HepG2 (cell line): Measurements from ENCODE around the gene STXBP2. TPM values are rescaled to one million over a fixed set of nuclear protein-coding genes. Genes with fewer than 3 reads are reported as not detected.

ENCODE experiments used
- ATAC-seq: fragments of 200-7000 bp; cut with Tn5 transposase; 3 replicates; pipeline ENCODE4 v1.9.1; 2020; ENCODE audit warnings: mild to moderate bottlenecking, moderate library complexity
- BruUV-seq: library from RNA; stranded (reverse); fragments of 400-500 nt; replicated peaks from 2 replicates; lab custom pipeline; 2021; lab: Mats Ljungman, UMichigan
- CTCF ChIA-PET: fragments of 300-600 bp; formaldehyde crosslinking; extraction: SDS; loops from one replicate; lab custom pipeline; 2021; ENCODE audit warnings: low total read pairs, inconsistent platforms, low intra/inter-chr PET ratio; lab: Yijun Ruan, JAX
- POLR2A ChIA-PET: fragments of 350-600 bp; sonication (Branson Sonifier 250); formaldehyde crosslinking; loops from one replicate; lab custom pipeline; 2020; ENCODE audit warnings: antibody characterized with exemption, inconsistent platforms; lab: Yijun Ruan, JAX
- DNase-seq: peaks from one replicate; pipeline ENCODE4 v3.0.0-alpha.2; 2015; ENCODE audit warnings: low spot score
- FAIRE-seq: peaks from 3 replicates; lab custom pipeline; 2011; peaks lifted over from hg19 to GRCh38; lab: Jason Lieb, UNC
- H2AFZ ChIP-seq: one replicate; pipeline ENCODE4 v1.6.1; 2011; ENCODE audit warnings: low read length, inconsistent platforms
- H3K27ac ChIP-seq: fragments of 300-600 bp; 3 replicates; pipeline ENCODE4 v1.8.0; 2011; ENCODE audit warnings: mixed run types, mild to moderate bottlenecking, mixed read lengths, low read length, inconsistent platforms; ENCODE audit not compliant: insufficient read depth; ENCODE audit errors: extremely low read length
- H3K27me3 ChIP-seq, 2 experiments: fragments of 200-600 bp in 1 of 2; 2 replicates in 1 of 2; 3 replicates in 1 of 2; pipeline versions ENCODE4 v1.6.0 to v1.8.0; 2011; ENCODE audit warnings: low read length in 2 of 2, mild to moderate bottlenecking in 2 of 2, moderate library complexity in 2 of 2, inconsistent platforms in 1 of 2; ENCODE audit not compliant: insufficient read depth in 2 of 2, control insufficient read depth in 1 of 2
- H3K36me3 ChIP-seq, 2 experiments: fragments of 200-600 bp in 1 of 2; replicated peaks in 1 of 2; 2 replicates in 1 of 2; 3 replicates in 1 of 2; pipeline versions ENCODE4 v1.5.1 to v1.8.0; 2011; ENCODE audit warnings: low read length in 2 of 2, inconsistent platforms in 1 of 2; ENCODE audit not compliant: insufficient read depth in 2 of 2, control insufficient read depth in 1 of 2
- H3K4me1 ChIP-seq: 2 replicates; pipeline ENCODE4 v1.5.1; 2012; ENCODE audit warnings: low read length, inconsistent platforms; ENCODE audit not compliant: insufficient read depth
- H3K4me2 ChIP-seq: 2 replicates; pipeline ENCODE4 v1.6.0; 2011; ENCODE audit warnings: low read depth, low read length, inconsistent platforms
- H3K4me3 ChIP-seq, 3 experiments: fragments of 200-600 bp in 1 of 3; sonication (generic), shearing (Covaris generic) in 1 of 3; replicated peaks in 1 of 3; 2 replicates each; pipeline ENCODE4 v1.5.1; 2011 to 2016; ENCODE audit warnings: low read length in 3 of 3, inconsistent platforms in 2 of 3, low read depth in 2 of 3, mild to moderate bottlenecking in 2 of 3, control low read depth in 1 of 3, mixed read lengths in 1 of 3; ENCODE audit not compliant: insufficient read depth in 1 of 3
- H3K79me2 ChIP-seq: one replicate; pipeline ENCODE4 v1.6.1; 2011; ENCODE audit warnings: low read length, inconsistent platforms; ENCODE audit not compliant: insufficient read depth
- H3K9ac ChIP-seq: 2 replicates; pipeline ENCODE4 v1.6.0; 2011; ENCODE audit warnings: mild to moderate bottlenecking, low read depth, low read length, inconsistent platforms; ENCODE audit not compliant: insufficient read depth
- H3K9me3 ChIP-seq: 2 replicates; pipeline ENCODE4 v1.5.1; 2012; ENCODE audit warnings: mild to moderate bottlenecking, low read length
- H4K20me1 ChIP-seq: 2 replicates; pipeline ENCODE4 v1.6.0; 2011; ENCODE audit warnings: inconsistent platforms, mild to moderate bottlenecking, low read length, moderate library complexity; ENCODE audit not compliant: insufficient read depth
- CBX1 ChIP-seq: IDR thresholded peaks from one replicate; pipeline ENCODE4 v1.6.1; 2016; ENCODE audit warnings: antibody characterized with exemption, low read depth
- MLX ChIP-seq: IDR thresholded peaks from 2 replicates; pipeline ENCODE4 v1.6.1; 2016
- NFYB ChIP-seq: sonication (generic); formaldehyde crosslinking; IDR thresholded peaks from 2 replicates; pipeline ENCODE4 v1.4.0; 2020; ENCODE audit warnings: missing genetic modification reagents
- RFX5 ChIP-seq: IDR thresholded peaks from 2 replicates; pipeline ENCODE4 v1.6.1; 2011; ENCODE audit warnings: low read depth, low read length, improper control_type of control experiment
- ZBTB25 ChIP-seq: IDR thresholded peaks from 2 replicates; pipeline ENCODE4 v1.6.1; 2018; ENCODE audit warnings: missing genetic modification reagents
- ZNF121 ChIP-seq: sonication (generic); formaldehyde crosslinking; IDR thresholded peaks from 2 replicates; pipeline ENCODE4 v1.5.0; 2020; ENCODE audit warnings: mild to moderate bottlenecking, missing genetic modification reagents
- WGBS: methylation state at CpG from one replicate; pipeline ENCODE4 v1.1.6; 2017; ENCODE audit warnings: low lambda C conversion rate; 5-methylcytosine and 5-hydroxymethylcytosine counted together
- in situ Hi-C: cut with HindIII; loops from 2 replicates; pipeline ENCODE4 v1.10.0; 2017; ENCODE audit warnings: low pct_unique_long_range_greater_than_20kb; ENCODE audit not compliant: extremely low pct_ligation_motif_present
- intact Hi-C: fragments of 100-400 bp; cut with micrococcal nuclease; formaldehyde crosslinking; loops from one replicate; pipeline ENCODE4 v1.10.0; 2022; ENCODE audit not compliant: unreplicated experiment
- polyA plus RNA-seq, 8 experiments: library from polyadenylated mRNA; depleted of rRNA in 3 of 8; stranded (reverse) in 7 of 8; unstranded in 1 of 8; fragments of >200 nt; fragmentation: Illumina TruSeq in 4 of 8; extraction: Trizol in 4 of 8; gene quantifications; 2 replicates each; pipeline versions ENCODE4 v1.2.1 to v1.2.3, GENCODE V29; 2011 to 2016; ENCODE audit warnings: low read depth in 4 of 8, missing spikeins in 1 of 8, mixed read lengths in 1 of 8; ENCODE audit not compliant: insufficient read depth in 1 of 8
- total RNA-seq, 5 experiments: library from RNA; depleted of rRNA; stranded (reverse); fragments of >200 nt; fragmentation: Illumina TruSeq; extraction: Trizol; gene quantifications; 2 replicates each; pipeline ENCODE4 v1.2.3, GENCODE V29; 2016; ENCODE audit warnings: low read depth in 1 of 5

STXBP2 gene
- total and polyA plus RNA-seq, 2 of the 13 experiments (the other 11 are each of a cell fraction or from before 2014, with no cell fraction given), result 22.8 to 40.1 TPM

- BruUV-seq, result no TSS peak
- Histone ChIP-seq H3K4me2 (no peak overlapping the region; the same call in 1 of the 2 replicates), H3K79me2 (no peaks in the 10 kb centered on the region), H4K20me1 (no peaks in the 10 kb centered on the region), H3K27me3 (no peaks in the 10 kb centered on the region; a peak in 2 of 5 replicates), H3K9ac (no peak overlapping the region), H3K27ac (no peak overlapping the region), H3K36me3 (no peaks in the 10 kb centered on the region), H3K9me3 (no peaks in the 10 kb centered on the region), H2AFZ (no peak overlapping the region), H3K4me3 (no peak overlapping the region), H3K4me1 (peaks cover 10% of the 10 kb centered on the region)
- WGBS, result 16% methylated on average over 6 of the region's 9 CpGs
- intact Hi-C loops, result no loop called here
- DNase-seq (no peak), ATAC-seq (no peak), FAIRE-seq (no peak)
- 0 out of 2 replicates have a peak, but pooled peaks have one; percentile 27 for TF ChIP-seq NFYB (CRISPR knock-in tag)
- no peak for TF ChIP-seq CBX1
- TF ChIP-seq RFX5, result 0 out of 2 replicates have a peak, but pooled peaks have one; percentile 30
- TF ChIP-seq ZBTB25 (CRISPR knock-in tag), result no peak
- ChIA-PET POLR2A (no interaction called here), CTCF (no interaction called here)
- in situ Hi-C loops, result no loop called here
These were observed 21.3 kb downstream of the STXBP2 start for GRCh38 chr19:7658219-7658686.

GRCh38 chr19:7661744-7662538 is 25.0 kb downstream of the STXBP2 start:
- H3K4me2 ChIP-seq, result no peak overlapping the region
- H3K36me3 ChIP-seq, result no peaks in the 10 kb centered on the region
- H3K4me3 ChIP-seq, result no peak overlapping the region
- peaks cover 0 to 3% of the 10 kb centered on the region in 2 experiments; a peak in 2 of 5 replicates for H3K27me3 ChIP-seq
- H3K9me3 ChIP-seq, result no peaks in the 10 kb centered on the region
- DNase-seq (no peak), FAIRE-seq (no peak), ATAC-seq (no peak)
- ChIA-PET CTCF (no interaction called here), POLR2A (no interaction called here)
- intact Hi-C loops, result no loop called here
- no peaks in the 10 kb centered on the region for H4K20me1 ChIP-seq
- H2AFZ ChIP-seq, result no peak overlapping the region
- H3K27ac ChIP-seq, result no peak overlapping the region
- WGBS, result 52% methylated on average over 8 of the region's 8 CpGs
- no TSS peak for BruUV-seq
- H3K4me1 ChIP-seq, result peaks cover 7% of the 10 kb centered on the region
- 0 out of 2 replicates have a peak, but pooled peaks have one; percentile 19 for TF ChIP-seq ZNF121 (CRISPR knock-in tag)
- no peak for TF ChIP-seq MLX (CRISPR knock-in tag)
- no peaks in the 10 kb centered on the region for H3K79me2 ChIP-seq
- no peak overlapping the region for H3K9ac ChIP-seq
- in situ Hi-C loops, result no loop called here
